NT2/D1 (cell line): ENCODE measurements around the gene UBE3D.

Experiments used
- DNase-seq: peaks from one replicate; pipeline ENCODE4 v3.0.0-alpha.2; 2011; ENCODE audit warnings: low read depth, low spot score
- H3K27me3 ChIP-seq: 2 replicates; pipeline ENCODE4 v1.6.0; 2011; ENCODE audit warnings: mild to moderate bottlenecking; ENCODE audit not compliant: insufficient read length, insufficient read depth
- H3K36me3 ChIP-seq: 2 replicates; pipeline ENCODE4 v1.6.1; 2011; ENCODE audit warnings: mild to moderate bottlenecking, low read length, mixed read lengths; ENCODE audit not compliant: insufficient read depth, insufficient read length
- H3K4me1 ChIP-seq: 2 replicates; pipeline ENCODE4 v1.5.1; 2011; ENCODE audit not compliant: insufficient read depth, insufficient read length
- H3K4me3 ChIP-seq: 2 replicates; pipeline ENCODE4 v1.5.1; 2011; ENCODE audit warnings: low read depth; ENCODE audit not compliant: insufficient read length
- H3K9ac ChIP-seq: 2 replicates; pipeline ENCODE4 v1.6.0; 2011; ENCODE audit warnings: low read depth; ENCODE audit not compliant: insufficient read length
- H3K9me3 ChIP-seq: 2 replicates; pipeline ENCODE4 v1.5.1; 2011; ENCODE audit warnings: mild to moderate bottlenecking, low read length; ENCODE audit not compliant: insufficient read depth
- SUZ12 ChIP-seq: IDR thresholded peaks from 2 replicates; pipeline ENCODE4 v1.6.1; 2011; ENCODE audit not compliant: insufficient read length, insufficient read depth; ENCODE audit errors: extremely low read depth
- YY1 ChIP-seq: IDR thresholded peaks from 2 replicates; pipeline ENCODE4 v1.6.1; 2011; ENCODE audit not compliant: insufficient read length, insufficient read depth
- ZNF274 ChIP-seq: IDR thresholded peaks from 2 replicates; pipeline ENCODE4 v1.6.1; 2011; ENCODE audit warnings: mild to moderate bottlenecking, low read depth, low read length

Gene UBE3D

GRCh38 chr6:83053678-83054077, 12.0 kb downstream of the UBE3D start:
- Histone ChIP-seq H3K4me3 (no peak overlapping the region), H3K9me3 (no peaks in the 10 kb centered on the region), H3K4me1 (no peaks in the 10 kb centered on the region), H3K27me3 (no peaks in the 10 kb centered on the region), H3K36me3 (peaks cover 35% of the 10 kb centered on the region), H3K9ac (no peak overlapping the region)
- TF ChIP-seq YY1 = no peak
- TF ChIP-seq SUZ12 = no peak
- no peak for TF ChIP-seq ZNF274
- no peak for DNase-seq

- TF ChIP-seq ZNF274 (no peak), SUZ12 (no peak), YY1 (no peak)
- H3K36me3 ChIP-seq = peaks cover 27% of the 10 kb centered on the region
Measured at GRCh38 chr6:83051377-83052172, 14.1 kb downstream of the UBE3D start.

GRCh38 chr6:83047065-83047754, 18.4 kb downstream of the UBE3D start:
- H3K36me3 ChIP-seq = peaks cover 10% of the 10 kb centered on the region
- no peak overlapping the region for H3K9ac ChIP-seq
- H3K4me3 ChIP-seq = no peak overlapping the region
- TF ChIP-seq YY1 (no peak), SUZ12 (no peak), ZNF274 (no peak)
- DNase-seq = no peak
- H3K27me3 ChIP-seq = no peaks in the 10 kb centered on the region
- no peaks in the 10 kb centered on the region for H3K4me1 ChIP-seq
- H3K9me3 ChIP-seq = no peaks in the 10 kb centered on the region

More at GRCh38 chr6:83051377-83052172, 14.1 kb downstream of the UBE3D start:
- Histone ChIP-seq H3K4me3 (no peak overlapping the region), H3K4me1 (no peaks in the 10 kb centered on the region), H3K27me3 (no peaks in the 10 kb centered on the region), H3K9ac (no peak overlapping the region), H3K9me3 (no peaks in the 10 kb centered on the region)
- DNase-seq = no peak

GRCh38 chr6:83044091-83044768, 21.4 kb downstream of the UBE3D start:
- no peak for DNase-seq
- Histone ChIP-seq H3K9ac (no peak overlapping the region), H3K4me3 (no peak overlapping the region), H3K4me1 (no peaks in the 10 kb centered on the region), H3K36me3 (no peaks in the 10 kb centered on the region), H3K9me3 (no peaks in the 10 kb centered on the region), H3K27me3 (no peaks in the 10 kb centered on the region)
- TF ChIP-seq YY1 = no peak
- TF ChIP-seq ZNF274 = no peak
- TF ChIP-seq SUZ12 = no peak

GRCh38 chr6:83042467-83043053, 23.1 kb downstream of the UBE3D start:
- TF ChIP-seq SUZ12 (no peak), ZNF274 (no peak), YY1 (no peak)
- Histone ChIP-seq H3K9ac (no peak overlapping the region), H3K9me3 (no peaks in the 10 kb centered on the region), H3K4me3 (no peak overlapping the region), H3K4me1 (no peaks in the 10 kb centered on the region), H3K36me3 (no peaks in the 10 kb centered on the region), H3K27me3 (no peaks in the 10 kb centered on the region)
- no peak for DNase-seq

- no peaks in the 10 kb centered on the region for H3K36me3 ChIP-seq
- TF ChIP-seq YY1 (no peak), SUZ12 (no peak), ZNF274 (no peak)
- peaks cover 15% of the 10 kb centered on the region; the same call in 1 of the 2 replicates for H3K9me3 ChIP-seq
- no peaks in the 10 kb centered on the region for H3K4me1 ChIP-seq
- H3K27me3 ChIP-seq = no peaks in the 10 kb centered on the region
- H3K4me3 ChIP-seq = no peak overlapping the region
- H3K9ac ChIP-seq = no peak overlapping the region
- no peak for DNase-seq
Measured at GRCh38 chr6:83038246-83038645, 27.4 kb downstream of the UBE3D start.

GRCh38 chr6:83031689-83032088, 34.0 kb downstream of the UBE3D start:
- peaks cover 38% of the 10 kb centered on the region for H3K9me3 ChIP-seq
- no peak for DNase-seq
- H3K27me3 ChIP-seq = no peaks in the 10 kb centered on the region
- H3K36me3 ChIP-seq = peaks cover 7% of the 10 kb centered on the region
- TF ChIP-seq YY1 (no peak), ZNF274 (no peak), SUZ12 (no peak)
- H3K9ac ChIP-seq = no peak overlapping the region
- H3K4me3 ChIP-seq = no peak overlapping the region
- no peaks in the 10 kb centered on the region for H3K4me1 ChIP-seq
